HFFc6 (cell line): ENCODE data around the gene RHOU. TPM values are rescaled to one million over a fixed set of nuclear protein-coding genes. Genes with fewer than 3 reads are reported as not detected.
"Not testable (repeated sequence)": the region's sequence is repeated elsewhere in the genome, so short reads cannot be mapped to it uniquely, and the experiment has no call there.

ENCODE experiments used
- DNase-seq: peaks from one replicate; pipeline ENCODE4 v3.0.0-alpha.2; 2018
- H3K27ac Mint-ChIP-seq: 2 replicates; pipeline ENCODE4 v1.8.0; 2020; ENCODE audit warnings: mild to moderate bottlenecking, mixed read lengths
- H3K27me3 Mint-ChIP-seq: 2 replicates; pipeline ENCODE4 v1.8.0; 2021; ENCODE audit warnings: mild to moderate bottlenecking, moderate library complexity, mixed read lengths; ENCODE audit not compliant: insufficient read depth
- H3K36me3 Mint-ChIP-seq: 2 replicates; pipeline ENCODE4 v1.8.0; 2021; ENCODE audit warnings: low read depth, mixed read lengths
- H3K4me1 Mint-ChIP-seq: 2 replicates; pipeline ENCODE4 v1.8.0; 2020; ENCODE audit warnings: low read depth, mixed read lengths
- H3K4me3 Mint-ChIP-seq: 2 replicates; pipeline ENCODE4 v1.8.0; 2020; ENCODE audit warnings: mild to moderate bottlenecking, moderate library complexity, mixed read lengths
- H3K9me3 Mint-ChIP-seq: 2 replicates; pipeline ENCODE4 v1.8.0; 2020; ENCODE audit warnings: mild to moderate bottlenecking, mixed read lengths
- long read RNA-seq: library from polyadenylated mRNA; unstranded; transcript quantifications from one replicate; pipeline ENCODE4 v2.0.0, GENCODE V29; 2019
- total RNA-seq, 6 experiments: library from RNA; stranded (reverse); fragmentation: NEBNext Ultra II Directional; extraction: Animal tissue kit (Norgen Biotek cat#: 25700); gene quantifications; 2 replicates in 1 of 6; 3 replicates in 5 of 6; pipeline ENCODE4 v1.2.3, GENCODE V29; 2021
- TF ChIP-seq, protein P1 (sequence below): fragments of 200-600 bp; sonication (generic); IDR thresholded peaks from 2 replicates; pipeline ENCODE4 v1.5.0; 2021; ENCODE audit warnings: antibody characterized with exemption, mild to moderate bottlenecking

Gene RHOU
- under 1 TPM; 0.29 to 0.51 (median 0.31) TPM for total RNA-seq
- long read RNA-seq, result 0 reads

DNA sequence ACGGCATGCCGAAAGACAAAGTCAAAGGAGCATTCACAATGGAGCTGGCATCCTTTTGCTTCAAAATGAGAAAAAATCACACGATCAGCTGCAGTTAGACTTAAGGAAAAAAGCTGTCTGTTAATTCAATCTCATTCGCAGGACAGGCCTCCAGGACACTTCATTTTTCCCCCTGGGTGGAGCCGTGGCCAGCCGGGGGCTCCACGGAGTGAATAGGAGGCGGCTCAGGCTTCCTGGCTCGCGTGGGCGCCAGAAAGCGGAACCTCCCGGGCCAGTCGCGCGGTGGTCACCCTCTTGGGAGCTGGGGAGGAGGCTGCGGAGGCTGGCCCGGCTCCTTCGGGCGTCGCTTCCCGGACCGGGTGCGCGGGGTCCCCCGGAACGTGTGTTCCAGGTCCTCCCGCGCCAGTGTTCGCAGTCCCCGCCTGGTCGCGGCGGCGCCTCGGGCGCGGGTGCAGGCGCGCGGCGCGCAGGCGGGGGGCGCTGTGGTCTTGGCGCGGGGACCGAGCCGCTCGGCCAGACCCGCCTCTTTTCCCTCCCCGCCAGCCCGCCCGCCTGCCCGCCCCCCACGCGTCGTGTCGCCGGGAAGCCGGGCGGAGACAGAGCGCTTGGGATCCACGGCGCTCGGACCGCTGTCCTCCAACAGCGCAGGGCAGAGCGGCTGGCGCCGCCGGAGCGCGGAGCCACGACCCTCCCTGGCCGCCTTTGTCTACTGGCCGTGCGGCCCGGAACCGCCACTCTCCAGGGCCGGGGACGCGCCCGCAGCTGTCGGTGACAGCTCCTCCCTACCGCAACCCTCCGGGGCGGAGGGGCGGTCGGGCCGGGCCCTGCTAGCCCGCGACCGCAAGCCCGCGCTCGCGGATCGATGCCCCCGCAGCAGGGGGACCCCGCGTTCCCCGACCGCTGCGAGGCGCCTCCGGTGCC, at the start of gene RHOU:
TSS of gene RHOU (plus strand) at position 599 of the 921 bp plus-strand sequence. CDS start at position 863, 264 bp downstream.
- TF ChIP-seq, protein P1, sequence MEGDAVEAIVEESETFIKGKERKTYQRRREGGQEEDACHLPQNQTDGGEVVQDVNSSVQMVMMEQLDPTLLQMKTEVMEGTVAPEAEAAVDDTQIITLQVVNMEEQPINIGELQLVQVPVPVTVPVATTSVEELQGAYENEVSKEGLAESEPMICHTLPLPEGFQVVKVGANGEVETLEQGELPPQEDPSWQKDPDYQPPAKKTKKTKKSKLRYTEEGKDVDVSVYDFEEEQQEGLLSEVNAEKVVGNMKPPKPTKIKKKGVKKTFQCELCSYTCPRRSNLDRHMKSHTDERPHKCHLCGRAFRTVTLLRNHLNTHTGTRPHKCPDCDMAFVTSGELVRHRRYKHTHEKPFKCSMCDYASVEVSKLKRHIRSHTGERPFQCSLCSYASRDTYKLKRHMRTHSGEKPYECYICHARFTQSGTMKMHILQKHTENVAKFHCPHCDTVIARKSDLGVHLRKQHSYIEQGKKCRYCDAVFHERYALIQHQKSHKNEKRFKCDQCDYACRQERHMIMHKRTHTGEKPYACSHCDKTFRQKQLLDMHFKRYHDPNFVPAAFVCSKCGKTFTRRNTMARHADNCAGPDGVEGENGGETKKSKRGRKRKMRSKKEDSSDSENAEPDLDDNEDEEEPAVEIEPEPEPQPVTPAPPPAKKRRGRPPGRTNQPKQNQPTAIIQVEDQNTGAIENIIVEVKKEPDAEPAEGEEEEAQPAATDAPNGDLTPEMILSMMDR, result peak; percentile 66; the same call in 1 of the 2 replicates
- Mint-ChIP-seq H3K9me3 (peaks cover 5% of the 10 kb centered on the region; the same call in 1 of the 2 replicates), H3K27ac (no peak within 1 kb of the TSS), H3K4me1 (no peaks in the 10 kb centered on the region; the same call in 1 of the 2 replicates), H3K4me3 (peak within 1 kb of the TSS; percentile 59), H3K36me3 (no peaks in the 10 kb centered on the region), H3K27me3 (peaks cover 13% of the 10 kb centered on the region)
- no peak for DNase-seq

DNA sequence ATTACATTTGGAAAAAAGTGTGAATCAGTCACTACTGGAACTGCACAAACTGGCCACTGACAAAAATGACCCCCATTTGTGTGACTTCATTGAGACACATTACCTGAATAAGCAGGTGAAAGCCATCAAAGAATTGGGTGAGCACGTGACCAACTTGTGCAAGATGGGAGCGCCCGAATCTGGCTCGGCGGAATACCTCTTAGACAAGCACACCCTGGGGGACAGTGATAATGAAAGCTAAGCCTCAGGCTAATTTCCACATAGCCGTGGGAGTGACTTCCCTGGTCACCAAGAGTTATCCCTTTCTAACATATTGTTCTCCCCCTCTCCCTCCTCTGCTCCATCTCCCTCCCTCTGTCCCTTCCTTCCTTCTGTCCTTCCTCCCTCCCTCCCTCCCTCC, 47.7 kb upstream of the RHOU start:
- H3K27me3 Mint-ChIP-seq, result peaks cover 2% of the 10 kb centered on the region
- H3K9me3 Mint-ChIP-seq, result no peaks in the 10 kb centered on the region
- no peak for DNase-seq
- no peaks in the 10 kb centered on the region for H3K36me3 Mint-ChIP-seq
- no peak overlapping the region for H3K4me3 Mint-ChIP-seq
- H3K27ac Mint-ChIP-seq, result no peak overlapping the region
- no peaks in the 10 kb centered on the region for H3K4me1 Mint-ChIP-seq
- TF ChIP-seq, protein P1, result no peak

DNA sequence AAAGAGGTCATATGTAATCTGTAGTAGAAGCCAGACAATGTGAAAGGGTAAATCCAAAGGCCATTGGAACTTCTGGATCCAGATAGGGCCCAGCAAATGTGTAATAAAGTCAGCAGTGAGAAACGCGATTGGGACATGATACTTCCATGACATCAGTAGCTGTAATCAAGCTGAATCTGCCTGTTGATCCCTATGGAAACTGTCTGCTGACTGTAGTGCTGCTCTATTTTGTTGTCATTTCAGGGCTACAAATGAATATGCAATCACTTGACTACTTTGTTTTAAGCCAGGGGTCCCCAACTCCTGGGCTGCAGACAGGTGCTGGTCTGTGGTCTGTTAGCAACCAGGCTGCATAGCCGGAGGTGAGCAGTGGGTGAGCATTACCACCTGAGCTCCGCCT, 46.0 kb upstream of the RHOU start:
- H3K27ac Mint-ChIP-seq, result no peak overlapping the region

DNA sequence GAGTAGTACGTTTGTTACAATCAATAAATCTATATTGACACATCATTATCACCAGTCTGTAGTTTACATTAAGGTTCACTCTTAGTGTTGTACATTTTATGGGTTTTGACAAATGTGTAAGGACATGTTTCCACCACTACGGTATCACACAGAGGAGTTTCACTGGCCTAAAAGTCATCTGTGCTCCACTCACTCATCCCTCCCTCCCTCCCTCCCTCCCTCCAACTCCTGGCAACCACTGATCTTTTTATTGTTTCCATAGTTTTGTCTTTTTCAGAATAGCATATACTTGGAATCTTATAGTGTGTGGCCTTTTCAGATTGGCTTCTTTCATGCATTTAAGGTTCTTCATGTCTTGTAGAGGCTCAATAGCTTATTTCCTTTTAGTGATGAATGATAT, 44.1 kb upstream of the RHOU start:
- Mint-ChIP-seq H3K4me1 (no peaks in the 10 kb centered on the region), H3K27me3 (peaks cover 2% of the 10 kb centered on the region), H3K4me3 (no peak overlapping the region), H3K27ac (no peak overlapping the region), H3K9me3 (no peaks in the 10 kb centered on the region), H3K36me3 (no peaks in the 10 kb centered on the region)
- TF ChIP-seq, protein P1, result no peak
- DNase-seq, result no peak

More for the DNA sequence above, 46.0 kb upstream of the RHOU start:
- TF ChIP-seq, protein P1, result no peak
- H3K36me3 Mint-ChIP-seq, result no peaks in the 10 kb centered on the region
- no peak for DNase-seq
- no peaks in the 10 kb centered on the region for H3K9me3 Mint-ChIP-seq
- H3K27me3 Mint-ChIP-seq, result peaks cover 2% of the 10 kb centered on the region
- no peaks in the 10 kb centered on the region for H3K4me1 Mint-ChIP-seq
- H3K4me3 Mint-ChIP-seq, result no peak overlapping the region

DNA sequence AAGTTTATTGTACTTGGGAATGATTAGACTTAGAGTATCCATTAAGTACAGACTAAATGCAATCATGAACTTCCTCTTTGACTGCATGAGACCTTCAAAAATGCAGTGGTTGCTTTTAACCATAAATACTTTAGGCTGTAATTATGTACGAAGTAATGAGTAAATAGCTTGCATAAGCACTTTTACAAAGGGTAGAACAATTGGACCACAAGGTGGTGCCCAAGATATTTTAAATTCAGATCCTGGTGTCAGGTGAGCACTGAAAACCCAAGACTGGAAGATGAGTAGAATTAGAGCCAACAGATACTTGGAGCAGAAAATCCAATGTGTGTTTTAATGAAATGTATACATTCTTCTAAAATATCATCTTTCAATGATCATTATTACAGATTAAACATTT, 43.4 kb upstream of the RHOU start:
- Mint-ChIP-seq H3K36me3 (no peaks in the 10 kb centered on the region), H3K27me3 (peaks cover 2% of the 10 kb centered on the region), H3K27ac (no peak overlapping the region), H3K4me1 (no peaks in the 10 kb centered on the region), H3K4me3 (no peak overlapping the region), H3K9me3 (no peaks in the 10 kb centered on the region)
- DNase-seq, result peak; percentile 24
- TF ChIP-seq, protein P1, result peak; percentile 66

DNA sequence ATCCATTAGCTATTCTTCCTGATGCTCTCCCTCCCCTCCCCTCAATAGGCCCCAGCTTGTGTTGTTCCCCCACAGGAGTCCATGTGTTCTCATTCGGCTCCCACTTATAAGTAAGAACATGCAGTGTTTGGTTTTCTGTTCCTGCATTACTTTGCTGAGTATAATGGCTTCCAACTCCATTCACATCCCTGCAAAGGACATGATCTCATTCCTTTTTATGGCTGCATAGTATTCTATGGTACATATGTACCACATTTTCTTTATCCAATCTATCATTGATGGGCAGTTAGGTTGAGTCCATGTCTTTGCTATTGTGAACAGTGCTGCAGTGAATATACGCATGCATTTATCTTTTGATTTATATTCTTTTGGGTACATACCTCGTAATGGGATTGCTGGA, 40.8 kb upstream of the RHOU start:
- H3K4me3 Mint-ChIP-seq, H3K36me3 Mint-ChIP-seq, H3K27ac Mint-ChIP-seq, H3K27me3 Mint-ChIP-seq, H3K9me3 Mint-ChIP-seq, H3K4me1 Mint-ChIP-seq, DNase-seq: not testable (repeated sequence)
